T-cell (primary cell): ENCODE data around the gene RNASE3. TPM values are rescaled to one million over a fixed set of nuclear protein-coding genes. Genes with fewer than 3 reads are reported as not detected.
A peak's percentile ranks its signal among the peaks of the same experiment; 100 is the strongest.
"Not testable (repeated sequence)": the region's sequence is repeated elsewhere in the genome, so short reads cannot be mapped to it uniquely, and the experiment has no call there.

Experiments
- ATAC-seq, 4 experiments: fragments of 200-7000 bp in 3 of 4; fragments of 150-1000 bp in 1 of 4; cut with Tn5 transposase; replicated peaks in 1 of 4; 1 replicate in 3 of 4; 2 replicates in 1 of 4; pipeline ENCODE4 v1.10.0; 2021; ENCODE audit warnings: moderate library complexity in 3 of 4, mild to moderate bottlenecking in 2 of 4, moderate number of reproducible peaks in 1 of 4
- CTCF ChIA-PET, 2 donors: fragments of 300-600 bp; sonication (Branson Sonifier 250); formaldehyde crosslinking; loops; one replicate each; lab custom pipeline; 2022; ENCODE audit warnings: antibody characterized with exemption in 2 of 2; lab: Charles Lee
- POLR2A ChIA-PET, 2 donors: fragments of 300-600 bp; sonication (Branson Sonifier 250); formaldehyde crosslinking; loops; one replicate each; lab custom pipeline; 2022; ENCODE audit warnings: antibody characterized with exemption in 2 of 2; lab: Charles Lee
- DNase-seq, 35 experiments: peaks; one replicate each; pipeline versions ENCODE4 v3.0.0 to v3.0.0-alpha.2; 2013 to 2023
- H3K27ac ChIP-seq: one replicate; pipeline ENCODE4 v1.5.1; 2013; ENCODE audit warnings: low read length
- H3K27me3 ChIP-seq, 2 experiments: replicated peaks in 1 of 2; 1 replicate in 1 of 2; 2 replicates in 1 of 2; pipeline versions ENCODE4 v1.6.1 to v1.7.0; 2013; ENCODE audit warnings: low read length in 1 of 2, mixed read lengths in 1 of 2; ENCODE audit not compliant: control insufficient read depth in 2 of 2, insufficient read depth in 2 of 2; ENCODE audit errors: extremely low read depth in 1 of 2
- H3K36me3 ChIP-seq, 2 donors: 1 replicate in 1 of 2; 2 replicates in 1 of 2; pipeline versions ENCODE4 v1.6.1 to v1.7.0; 2013; ENCODE audit warnings: low read length in 1 of 2; ENCODE audit not compliant: control insufficient read depth in 2 of 2, insufficient read depth in 1 of 2; ENCODE audit errors: extremely low read depth in 1 of 2
- H3K4me1 ChIP-seq, 2 experiments: 1 replicate in 1 of 2; 2 replicates in 1 of 2; pipeline versions ENCODE4 v1.6.1 to v1.7.0; 2013; ENCODE audit warnings: low read length in 2 of 2, mixed read lengths in 1 of 2; ENCODE audit not compliant: insufficient read depth in 2 of 2, control insufficient read depth in 1 of 2; ENCODE audit errors: extremely low read depth in 1 of 2
- H3K4me3 ChIP-seq, 2 donors: 1 replicate in 1 of 2; 2 replicates in 1 of 2; pipeline versions ENCODE4 v1.5.1 to v1.7.0; 2013; ENCODE audit warnings: mild to moderate bottlenecking in 2 of 2, low read length in 1 of 2, moderate library complexity in 1 of 2; ENCODE audit not compliant: control insufficient read depth in 1 of 2; ENCODE audit errors: extremely low read depth in 1 of 2
- H3K9me3 ChIP-seq: 2 replicates; pipeline ENCODE4 v1.7.0; 2013
- H3K27ac Mint-ChIP-seq, 2 donors: one replicate each; pipeline ENCODE4 v1.8.0; 2020 to 2021; ENCODE audit warnings: mild to moderate bottlenecking in 2 of 2, mixed read lengths in 2 of 2
- H3K27me3 Mint-ChIP-seq, 2 donors: one replicate each; pipeline ENCODE4 v1.8.0; 2021 to 2022; ENCODE audit warnings: mixed read lengths in 2 of 2
- H3K36me3 Mint-ChIP-seq: one replicate; pipeline ENCODE4 v1.8.0; 2021; ENCODE audit warnings: mixed read lengths
- H3K4me1 Mint-ChIP-seq, 3 donors: one replicate each; pipeline ENCODE4 v1.8.0; 2020 to 2022; ENCODE audit warnings: mixed read lengths in 3 of 3, mild to moderate bottlenecking in 1 of 3
- H3K4me3 Mint-ChIP-seq, 3 donors: one replicate each; pipeline ENCODE4 v1.8.0; 2020 to 2022; ENCODE audit warnings: mild to moderate bottlenecking in 3 of 3, mixed read lengths in 3 of 3, moderate library complexity in 3 of 3
- H3K9me3 Mint-ChIP-seq, 3 donors: one replicate each; pipeline ENCODE4 v1.8.0; 2020 to 2022; ENCODE audit warnings: mixed read lengths in 3 of 3
- WGBS: methylation state at CpG from one replicate; pipeline ENCODE4 v1.1.5; 2013; ENCODE audit warnings: missing lambda C conversion rate; ENCODE audit not compliant: insufficient coverage; 5-methylcytosine and 5-hydroxymethylcytosine counted together
- total RNA-seq, 35 experiments: library from RNA in 6 of 35; stranded (reverse) in 6 of 35; fragments of 120-200 nt in 1 of 35; gene quantifications; one replicate each; pipeline versions ENCODE4 v1.2.1 to v1.2.4 and lab custom pipeline; 2013 to 2026

The RNASE3 gene
- total RNA-seq (not detected), total RNA-seq (lab: John Stamatoyannopoulos, UW) (0 to 0.14 (median 0) reads per million in 29 experiments)
- not detected for total RNA-seq (2013)

GRCh38 chr14:20891126-20891825, at the start of gene RNASE3:
Gene RNASE3 (plus strand): TSS chr14:20891385. CDS start chr14:20891687, 302 bp downstream.
- ATAC-seq, H3K36me3 ChIP-seq, CTCF ChIA-PET, H3K9me3 ChIP-seq, H3K36me3 Mint-ChIP-seq, H3K27ac Mint-ChIP-seq, H3K4me3 ChIP-seq, H3K4me3 Mint-ChIP-seq, H3K27ac ChIP-seq, DNase-seq, H3K4me1 ChIP-seq, H3K4me1 Mint-ChIP-seq, POLR2A ChIA-PET, H3K9me3 Mint-ChIP-seq: not testable (repeated sequence)
- H3K27me3 ChIP-seq: peaks cover 0 to 14% of the 10 kb centered on the region in 2 experiments
- H3K27me3 Mint-ChIP-seq: peaks cover 32 to 40% of the 10 kb centered on the region in 2 donors
- WGBS: 70% methylated on average over 5 of the region's 11 CpGs

- no peak overlapping the region for H3K27ac Mint-ChIP-seq
- POLR2A ChIA-PET: no interaction called here
- H3K27me3 Mint-ChIP-seq: peaks cover 0 to 5% of the 10 kb centered on the region in 2 donors
- Histone ChIP-seq H3K27me3 (peaks cover 0 to 6% of the 10 kb centered on the region in 2 experiments), H3K4me1 (no peaks in the 10 kb centered on the region), H3K36me3 (no peaks in the 10 kb centered on the region), H3K27ac (no peak overlapping the region), H3K9me3 (no peaks in the 10 kb centered on the region), H3K4me3 (no peak overlapping the region)
- H3K9me3 Mint-ChIP-seq: no peaks in the 10 kb centered on the region
- H3K36me3 Mint-ChIP-seq: no peaks in the 10 kb centered on the region
- 85% methylated on average over 2 of the region's 6 CpGs for WGBS
- CTCF ChIA-PET: interaction anchor here (0.5 to 0.7 kb wide), 4 partner anchors 28 to 597 kb away, joined by 3 to 4 read pairs (median 4); no protein-coding TSS in a partner anchor
- DNase-seq (no peak), ATAC-seq (no peak)
- no peaks in the 10 kb centered on the region for H3K4me1 Mint-ChIP-seq
- H3K4me3 Mint-ChIP-seq: no peak overlapping the region
Observed at GRCh38 chr14:20846560-20846959, 44.6 kb upstream of the RNASE3 start.

GRCh38 chr14:20848316-20848954, 42.8 kb upstream of the RNASE3 start:
- H3K27ac Mint-ChIP-seq: no peak overlapping the region
- no peaks in the 10 kb centered on the region for H3K9me3 ChIP-seq
- 69% methylated on average over 5 of the region's 9 CpGs for WGBS
- CTCF ChIA-PET: interaction anchor here in 1 of 2 donors (0.7 to 0.8 kb wide), 2 partner anchors 24 to 152 kb away, joined by 3 to 4 read pairs; no protein-coding TSS in a partner anchor
- H3K4me3 ChIP-seq: no peak overlapping the region
- no peaks in the 10 kb centered on the region for H3K9me3 Mint-ChIP-seq
- H3K36me3 Mint-ChIP-seq: no peaks in the 10 kb centered on the region
- no peaks in the 10 kb centered on the region for H3K4me1 ChIP-seq
- peaks cover 0 to 8% of the 10 kb centered on the region in 2 experiments for H3K27me3 ChIP-seq
- no peak overlapping the region for H3K4me3 Mint-ChIP-seq
- no peaks in the 10 kb centered on the region for H3K36me3 ChIP-seq
- H3K4me1 Mint-ChIP-seq: no peaks in the 10 kb centered on the region
- DNase-seq (no peak), ATAC-seq (no peak)
- H3K27me3 Mint-ChIP-seq: peaks cover 0 to 5% of the 10 kb centered on the region in 2 donors
- POLR2A ChIA-PET: no interaction called here
- H3K27ac ChIP-seq: no peak overlapping the region

- Histone ChIP-seq H3K27ac (no peak overlapping the region), H3K4me3 (no peak overlapping the region), H3K36me3 (no peaks in the 10 kb centered on the region), H3K4me1 (no peaks in the 10 kb centered on the region), H3K9me3 (no peaks in the 10 kb centered on the region), H3K27me3 (peaks cover 0 to 8% of the 10 kb centered on the region in 2 experiments)
- CTCF ChIA-PET: interaction anchor here in 1 of 2 donors (0.7 kb wide), 1 partner anchor 25 kb away, joined by 3 read pairs; no protein-coding TSS in a partner anchor
- Mint-ChIP-seq H3K9me3 (no peaks in the 10 kb centered on the region), H3K27ac (no peak overlapping the region), H3K27me3 (peaks cover 0 to 5% of the 10 kb centered on the region in 2 donors), H3K4me3 (no peak overlapping the region), H3K36me3 (no peaks in the 10 kb centered on the region), H3K4me1 (no peaks in the 10 kb centered on the region)
- no CpG with 5 or more reads among the region's 4 CpGs for WGBS
- POLR2A ChIA-PET: no interaction called here
- DNase-seq: no peak
- no peak for ATAC-seq
Observed at GRCh38 chr14:20848955-20849570, 42.1 kb upstream of the RNASE3 start.

- Mint-ChIP-seq H3K9me3 (no peaks in the 10 kb centered on the region), H3K27ac (no peak overlapping the region), H3K27me3 (peaks cover 11 to 13% of the 10 kb centered on the region in 2 donors), H3K36me3 (no peaks in the 10 kb centered on the region), H3K4me3 (no peak overlapping the region), H3K4me1 (peaks cover 0 to 3% (median 3%) of the 10 kb centered on the region in 3 donors)
- peaks cover 0 to 12% of the 10 kb centered on the region in 2 experiments for H3K27me3 ChIP-seq
- 80% methylated on average over 1 of the region's 4 CpGs for WGBS
- H3K4me1 ChIP-seq: peaks cover 0 to 3% of the 10 kb centered on the region in 2 experiments
- H3K4me3 ChIP-seq: no peak overlapping the region
- CTCF ChIA-PET: no interaction called here
- DNase-seq (no peak), ATAC-seq (no peak)
- no peak overlapping the region for H3K27ac ChIP-seq
- POLR2A ChIA-PET: no interaction called here
- H3K9me3 ChIP-seq: no peaks in the 10 kb centered on the region
- H3K36me3 ChIP-seq: no peaks in the 10 kb centered on the region
Observed at GRCh38 chr14:20853042-20853441, 38.1 kb upstream of the RNASE3 start.

GRCh38 chr14:20855652-20856291, 35.4 kb upstream of the RNASE3 start:
- Mint-ChIP-seq H3K4me1 (peaks cover 0 to 3% (median 3%) of the 10 kb centered on the region in 3 donors), H3K27ac (no peak overlapping the region), H3K36me3 (no peaks in the 10 kb centered on the region), H3K9me3 (no peaks in the 10 kb centered on the region), H3K27me3 (peaks cover 26 to 31% of the 10 kb centered on the region in 2 donors), H3K4me3 (no peak overlapping the region)
- no peak overlapping the region for H3K27ac ChIP-seq
- DNase-seq: peak in 30 of 35 experiments; percentile 7 to 72 (median 24)
- peaks cover 0 to 14% of the 10 kb centered on the region in 2 experiments for H3K27me3 ChIP-seq
- POLR2A ChIA-PET: interaction anchor here in 1 of 2 donors (0.6 kb wide), 1 partner anchor 161 kb away, joined by 3 read pairs; no protein-coding TSS in a partner anchor
- H3K36me3 ChIP-seq: no peaks in the 10 kb centered on the region
- H3K4me1 ChIP-seq: peaks cover 0 to 3% of the 10 kb centered on the region in 2 experiments
- no peak overlapping the region for H3K4me3 ChIP-seq
- CTCF ChIA-PET: interaction anchor here (0.5 to 1.6 kb wide), 8 partner anchors 98 to 159 kb away, joined by 3 to 7 read pairs (median 4); no protein-coding TSS in a partner anchor
- H3K9me3 ChIP-seq: no peaks in the 10 kb centered on the region
- peak; percentile 60 to 90 (median 78) for ATAC-seq
- WGBS: 25% methylated on average over 3 of the region's 8 CpGs
